Chondrocyte (in vitro differentiated cells): Measurements from ENCODE around the gene NAV1. TPM values are rescaled to one million over a fixed set of nuclear protein-coding genes. Genes with fewer than 3 reads are reported as not detected.
"Not testable (repeated sequence)": the region's sequence is repeated elsewhere in the genome, so short reads cannot be mapped to it uniquely, and the experiment has no call there.

ENCODE experiments used
- DNase-seq: peaks from one replicate; pipeline ENCODE4 v3.0.0; 2021; ENCODE audit warnings: mixed read lengths, low spot score
- H3K27ac Mint-ChIP-seq: one replicate; pipeline ENCODE4 v1.8.0; 2021; ENCODE audit warnings: mild to moderate bottlenecking, moderate library complexity, mixed read lengths; ENCODE audit not compliant: unreplicated experiment
- H3K27me3 Mint-ChIP-seq: 2 replicates; pipeline ENCODE4 v1.8.0; 2021; ENCODE audit warnings: low read depth, mixed read lengths
- H3K36me3 Mint-ChIP-seq: 2 replicates; pipeline ENCODE4 v1.8.0; 2021; ENCODE audit warnings: low read depth, mixed read lengths
- H3K4me1 Mint-ChIP-seq: 2 replicates; pipeline ENCODE4 v1.8.0; 2021; ENCODE audit warnings: low read depth, mild to moderate bottlenecking, mixed read lengths
- H3K4me3 Mint-ChIP-seq: one replicate; pipeline ENCODE4 v1.8.0; 2021; ENCODE audit warnings: mild to moderate bottlenecking, moderate library complexity, mixed read lengths; ENCODE audit not compliant: unreplicated experiment
- H3K9me3 Mint-ChIP-seq: 2 replicates; pipeline ENCODE4 v1.8.0; 2021; ENCODE audit warnings: low read depth, mixed read lengths
- total RNA-seq: library from RNA; stranded (reverse); gene quantifications from 3 replicates; pipeline ENCODE4 v1.2.1, GENCODE V29; 2021
- TF ChIP-seq, protein P1 (sequence below): fragments of 200-600 bp; sonication (generic); IDR thresholded peaks from 2 replicates; pipeline ENCODE4 v1.5.0; 2021; ENCODE audit warnings: antibody characterized with exemption, mild to moderate bottlenecking, moderate library complexity

NAV1 gene
- total RNA-seq, 1 donor from 2014 or later: 201 TPM

DNA sequence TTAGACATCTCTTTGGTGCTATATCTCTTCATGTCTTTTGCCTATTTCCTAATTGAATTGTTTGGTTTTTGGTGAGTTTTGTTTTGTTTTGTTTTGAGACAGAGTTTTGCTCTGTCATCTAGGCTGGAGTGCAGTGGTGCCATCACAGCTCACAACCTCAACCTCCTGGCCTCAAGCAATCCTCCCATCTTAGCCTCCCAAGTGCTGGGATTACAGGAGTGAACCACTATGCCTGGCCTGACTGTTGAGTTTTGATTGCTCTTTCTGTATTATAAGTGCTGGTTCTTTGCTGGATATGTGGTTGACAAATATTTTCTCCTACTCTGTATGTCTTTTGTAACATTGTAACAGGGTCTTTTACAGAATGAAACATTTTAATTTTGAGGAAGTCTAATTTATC lies 38.0 kb downstream of the NAV1 start:
- H3K27ac Mint-ChIP-seq: no peak overlapping the region
- DNase-seq: no peak
- TF ChIP-seq, protein P1, sequence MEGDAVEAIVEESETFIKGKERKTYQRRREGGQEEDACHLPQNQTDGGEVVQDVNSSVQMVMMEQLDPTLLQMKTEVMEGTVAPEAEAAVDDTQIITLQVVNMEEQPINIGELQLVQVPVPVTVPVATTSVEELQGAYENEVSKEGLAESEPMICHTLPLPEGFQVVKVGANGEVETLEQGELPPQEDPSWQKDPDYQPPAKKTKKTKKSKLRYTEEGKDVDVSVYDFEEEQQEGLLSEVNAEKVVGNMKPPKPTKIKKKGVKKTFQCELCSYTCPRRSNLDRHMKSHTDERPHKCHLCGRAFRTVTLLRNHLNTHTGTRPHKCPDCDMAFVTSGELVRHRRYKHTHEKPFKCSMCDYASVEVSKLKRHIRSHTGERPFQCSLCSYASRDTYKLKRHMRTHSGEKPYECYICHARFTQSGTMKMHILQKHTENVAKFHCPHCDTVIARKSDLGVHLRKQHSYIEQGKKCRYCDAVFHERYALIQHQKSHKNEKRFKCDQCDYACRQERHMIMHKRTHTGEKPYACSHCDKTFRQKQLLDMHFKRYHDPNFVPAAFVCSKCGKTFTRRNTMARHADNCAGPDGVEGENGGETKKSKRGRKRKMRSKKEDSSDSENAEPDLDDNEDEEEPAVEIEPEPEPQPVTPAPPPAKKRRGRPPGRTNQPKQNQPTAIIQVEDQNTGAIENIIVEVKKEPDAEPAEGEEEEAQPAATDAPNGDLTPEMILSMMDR: no peak
- peaks cover 33% of the 10 kb centered on the region for H3K4me1 Mint-ChIP-seq
- peaks cover 11% of the 10 kb centered on the region for H3K9me3 Mint-ChIP-seq
- no peak overlapping the region for H3K4me3 Mint-ChIP-seq
- H3K27me3 Mint-ChIP-seq: no peaks in the 10 kb centered on the region
- H3K36me3 Mint-ChIP-seq: peaks cover 15% of the 10 kb centered on the region

DNA sequence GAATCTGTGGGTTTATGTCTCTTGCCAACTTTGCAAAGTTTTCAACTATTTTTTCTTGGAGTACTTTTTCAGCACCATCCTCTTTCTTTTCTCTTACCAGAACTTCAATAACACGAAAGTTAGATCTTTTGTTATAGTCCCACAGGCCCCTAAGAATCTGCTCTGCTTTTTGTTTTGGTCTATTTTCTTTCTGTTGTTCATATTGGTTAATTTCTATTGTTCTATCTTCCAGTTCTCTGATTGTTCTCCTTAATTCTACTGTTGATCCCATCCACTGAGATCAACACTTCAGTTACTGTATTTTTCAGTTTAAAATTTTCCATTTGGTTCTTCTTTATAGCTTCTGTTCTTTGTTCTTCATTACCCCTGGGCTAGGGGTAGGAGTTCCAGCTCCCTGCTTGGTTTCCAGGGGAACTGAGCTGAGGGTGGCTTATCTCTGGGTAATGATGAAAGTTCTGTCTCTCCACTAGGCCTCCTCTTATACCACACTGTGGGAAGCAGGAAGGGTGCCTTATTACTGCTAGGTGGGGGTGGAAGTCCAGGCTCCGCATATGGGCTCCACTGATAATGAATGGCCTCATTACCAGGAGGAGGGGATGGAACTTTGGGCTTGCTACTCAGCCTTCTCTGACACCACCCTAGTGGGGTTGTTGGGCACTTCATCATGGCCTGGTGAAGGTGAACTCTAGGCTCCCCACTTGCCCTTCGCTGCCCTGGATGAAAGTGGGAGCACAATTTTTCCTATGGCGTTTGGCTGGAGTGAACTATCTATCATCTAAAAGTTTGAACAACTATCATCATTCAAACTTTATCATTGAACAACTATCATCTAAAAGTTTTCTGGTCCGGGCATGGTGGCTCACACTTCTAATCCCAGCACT lies 39.3 kb downstream of the NAV1 start:
- H3K27ac Mint-ChIP-seq: peak overlapping the region; percentile 23
- TF ChIP-seq, protein P1: no peak
- H3K4me3 Mint-ChIP-seq: no peak overlapping the region
- H3K9me3 Mint-ChIP-seq: peaks cover 11% of the 10 kb centered on the region
- no peak for DNase-seq
- H3K36me3 Mint-ChIP-seq: peaks cover 15% of the 10 kb centered on the region
- H3K27me3 Mint-ChIP-seq: no peaks in the 10 kb centered on the region
- peaks cover 41% of the 10 kb centered on the region for H3K4me1 Mint-ChIP-seq

DNA sequence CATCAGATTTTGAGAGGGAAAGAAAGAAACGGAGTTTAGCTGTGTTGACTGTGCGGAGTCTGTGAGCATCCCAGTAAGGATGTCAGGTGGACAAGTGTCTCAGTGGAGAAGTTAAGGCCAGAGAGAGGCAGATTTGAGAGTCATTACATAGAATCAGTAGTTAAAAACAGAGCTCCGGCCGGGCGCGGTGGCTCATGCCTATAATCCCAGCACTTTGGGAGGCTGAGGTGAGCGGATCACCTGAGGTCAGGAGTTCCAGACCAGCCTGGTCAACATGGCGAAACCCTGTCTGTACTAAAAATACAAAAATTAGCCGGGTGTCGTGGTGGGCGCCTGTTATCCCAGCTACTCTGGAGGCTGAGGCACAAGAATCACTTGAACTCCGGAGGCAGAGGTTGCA lies 42.4 kb downstream of the NAV1 start:
- H3K36me3 Mint-ChIP-seq: peaks cover 12% of the 10 kb centered on the region
- H3K27ac Mint-ChIP-seq: peak overlapping the region; percentile 57
- not testable (repeated sequence) for H3K4me3 Mint-ChIP-seq, H3K27me3 Mint-ChIP-seq, DNase-seq, H3K9me3 Mint-ChIP-seq
- peaks cover 68% of the 10 kb centered on the region for H3K4me1 Mint-ChIP-seq

DNA sequence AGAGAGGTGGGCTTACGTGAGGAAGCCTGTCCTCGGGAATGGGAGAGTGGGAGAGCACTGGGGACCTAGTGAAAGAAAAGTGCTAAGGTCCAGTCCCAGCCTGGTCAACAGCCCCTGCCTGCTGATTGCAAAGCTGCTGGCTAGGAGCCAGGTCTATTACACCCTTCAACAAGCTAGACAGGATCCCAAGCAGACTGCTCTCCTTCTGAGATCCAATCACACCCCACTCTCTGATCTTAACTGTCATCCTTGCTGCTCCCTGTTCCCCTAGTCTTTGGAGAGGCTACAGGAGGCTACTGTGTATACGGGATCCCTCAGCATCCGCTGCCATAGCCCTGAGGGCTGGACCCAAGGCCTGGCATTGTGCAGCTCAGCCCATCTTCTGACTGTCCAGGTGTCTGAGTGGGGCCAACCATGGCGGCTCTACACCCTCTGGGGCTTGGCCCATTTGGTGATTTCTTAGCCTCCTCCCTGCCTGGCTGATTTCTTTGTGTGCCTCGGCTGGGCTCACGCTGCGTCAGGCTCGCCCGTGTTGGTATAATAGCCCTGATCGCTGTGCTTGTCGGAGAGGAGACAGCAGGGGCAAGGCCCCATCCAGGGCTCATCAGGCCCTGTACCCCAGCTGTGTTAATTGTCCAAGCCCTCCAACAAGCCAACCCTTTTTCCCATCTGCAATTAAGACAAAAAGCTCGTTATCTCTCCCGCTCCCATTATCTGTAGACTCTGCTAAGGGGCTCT lies 43.9 kb downstream of the NAV1 start:
- no peak for DNase-seq
- H3K9me3 Mint-ChIP-seq: peaks cover 3% of the 10 kb centered on the region
- H3K27me3 Mint-ChIP-seq: no peaks in the 10 kb centered on the region
- peaks cover 6% of the 10 kb centered on the region for H3K36me3 Mint-ChIP-seq
- TF ChIP-seq, protein P1: no peak
- H3K4me1 Mint-ChIP-seq: peaks cover 69% of the 10 kb centered on the region
- peak overlapping the region; percentile 92 for H3K27ac Mint-ChIP-seq
- no peak overlapping the region for H3K4me3 Mint-ChIP-seq

DNA sequence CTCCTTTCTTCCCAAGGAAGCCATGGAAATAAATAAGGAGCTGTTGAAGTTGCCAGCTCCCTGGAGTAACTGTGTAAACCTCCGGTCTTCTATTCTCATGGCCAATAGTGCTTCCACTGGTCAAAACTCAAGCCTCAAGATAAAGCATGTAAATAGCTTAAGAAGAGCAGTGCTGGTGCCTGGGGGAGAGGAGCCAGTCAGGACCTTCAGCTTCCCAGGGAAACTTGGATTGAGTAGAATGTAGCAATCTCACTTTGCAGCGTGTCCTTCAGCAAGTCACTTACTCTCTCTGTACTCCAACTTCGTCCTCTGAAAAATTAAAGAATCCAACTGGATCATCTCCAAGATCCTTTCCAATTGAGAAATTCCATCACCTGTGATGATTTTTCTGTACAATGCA lies 44.7 kb downstream of the NAV1 start:
- H3K9me3 Mint-ChIP-seq: no peaks in the 10 kb centered on the region
- peaks cover 62% of the 10 kb centered on the region for H3K4me1 Mint-ChIP-seq
- no peaks in the 10 kb centered on the region for H3K27me3 Mint-ChIP-seq
- H3K4me3 Mint-ChIP-seq: no peak overlapping the region
- peaks cover 2% of the 10 kb centered on the region for H3K36me3 Mint-ChIP-seq
- DNase-seq: no peak
- no peak overlapping the region for H3K27ac Mint-ChIP-seq
- TF ChIP-seq, protein P1: no peak
